DMS79 treated with DMSO at 0.1 percent for 48 hours (cell line): ENCODE results near the gene DKK3.

ENCODE experiments used
- DNase-seq: peaks from one replicate; lab custom pipeline; 2025; lab: John Stamatoyannopoulos, UW

Gene DKK3

DNA sequence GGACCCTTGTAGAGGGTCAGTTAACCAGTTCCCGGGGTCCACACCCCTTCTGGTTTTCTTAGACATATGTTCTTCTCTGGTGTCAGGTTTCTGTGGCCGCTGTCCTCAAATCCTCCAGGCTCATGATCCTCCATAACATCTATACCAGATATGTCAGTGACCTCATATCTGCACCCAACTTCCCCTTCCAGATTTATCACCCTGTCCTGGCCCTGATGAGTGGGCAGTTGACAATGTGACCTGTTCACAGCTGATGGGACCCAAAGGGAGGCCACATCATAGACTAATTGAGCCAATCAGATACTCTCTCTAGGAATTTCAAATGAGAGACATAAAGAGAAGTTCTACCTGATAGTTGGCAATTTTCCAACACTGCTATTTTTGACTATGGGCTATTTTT, 5.1 kb downstream of the DKK3 start:
- no peak for DNase-seq

DNA sequence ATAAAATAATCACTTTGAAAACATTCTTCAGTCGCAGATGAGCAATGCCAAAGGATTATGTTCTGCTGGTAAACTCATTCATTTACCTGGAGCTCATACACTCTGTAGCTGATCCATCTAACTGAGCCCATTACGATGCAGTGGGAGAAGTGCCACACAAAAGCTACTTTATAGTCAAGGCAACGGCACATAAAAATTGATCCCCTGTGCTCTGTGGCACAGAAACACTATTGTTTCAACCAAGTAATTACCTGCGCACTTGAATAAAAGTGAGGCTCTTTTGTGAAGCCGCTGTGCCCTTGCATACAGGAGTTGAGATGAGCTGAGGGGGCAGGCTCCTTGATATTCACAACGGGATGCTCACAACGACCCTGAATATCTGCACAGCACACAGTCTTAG, 7.2 kb downstream of the DKK3 start:
- peak; percentile 12 for DNase-seq

DNA sequence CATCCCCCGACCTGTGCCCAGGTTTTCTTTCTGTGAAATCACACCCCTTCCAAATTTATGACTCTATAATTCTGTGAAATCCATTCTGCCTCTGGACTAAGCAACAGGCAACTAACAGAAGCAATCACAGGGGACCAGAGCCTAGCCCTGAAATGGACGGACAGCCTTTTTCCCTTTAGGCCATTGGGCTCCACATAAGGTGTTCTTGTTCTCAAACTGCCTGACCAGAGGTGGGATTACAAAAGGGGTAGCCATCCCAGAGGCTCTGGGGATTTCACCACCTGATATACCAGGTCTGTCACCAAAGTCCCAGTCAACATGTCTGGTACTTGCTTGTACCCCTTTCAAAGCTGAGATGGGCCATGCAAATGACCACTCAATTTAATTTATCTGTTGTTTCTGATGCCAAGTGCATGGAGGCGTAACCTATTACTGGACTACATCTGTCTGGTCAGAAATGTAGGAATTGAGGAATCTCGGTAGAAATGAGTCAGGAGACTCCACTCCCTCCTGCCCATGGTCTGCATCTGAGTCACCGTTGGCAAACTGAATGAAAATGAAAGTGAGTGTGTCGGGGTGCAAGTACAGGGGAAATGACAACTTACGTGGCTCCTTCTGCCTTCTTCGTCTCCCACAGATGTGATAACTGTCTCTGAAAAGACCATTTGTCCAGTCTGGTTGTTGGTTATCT, 10.2 kb downstream of the DKK3 start:
- no peak for DNase-seq

DNA sequence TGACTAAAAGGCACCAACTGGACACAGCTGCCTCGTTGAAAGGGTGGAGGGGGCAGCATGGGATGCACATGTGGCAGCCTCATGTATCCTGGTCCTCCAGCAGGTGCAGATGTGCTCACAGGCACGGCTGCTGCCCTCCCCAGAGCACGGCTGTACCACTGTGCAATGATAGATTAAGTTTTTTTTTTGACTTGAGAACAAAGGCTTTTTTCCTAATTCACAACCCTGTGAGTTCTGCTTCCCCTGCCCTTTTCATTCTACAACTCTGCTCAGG, 11.4 kb downstream of the DKK3 start:
- no peak for DNase-seq

DNA sequence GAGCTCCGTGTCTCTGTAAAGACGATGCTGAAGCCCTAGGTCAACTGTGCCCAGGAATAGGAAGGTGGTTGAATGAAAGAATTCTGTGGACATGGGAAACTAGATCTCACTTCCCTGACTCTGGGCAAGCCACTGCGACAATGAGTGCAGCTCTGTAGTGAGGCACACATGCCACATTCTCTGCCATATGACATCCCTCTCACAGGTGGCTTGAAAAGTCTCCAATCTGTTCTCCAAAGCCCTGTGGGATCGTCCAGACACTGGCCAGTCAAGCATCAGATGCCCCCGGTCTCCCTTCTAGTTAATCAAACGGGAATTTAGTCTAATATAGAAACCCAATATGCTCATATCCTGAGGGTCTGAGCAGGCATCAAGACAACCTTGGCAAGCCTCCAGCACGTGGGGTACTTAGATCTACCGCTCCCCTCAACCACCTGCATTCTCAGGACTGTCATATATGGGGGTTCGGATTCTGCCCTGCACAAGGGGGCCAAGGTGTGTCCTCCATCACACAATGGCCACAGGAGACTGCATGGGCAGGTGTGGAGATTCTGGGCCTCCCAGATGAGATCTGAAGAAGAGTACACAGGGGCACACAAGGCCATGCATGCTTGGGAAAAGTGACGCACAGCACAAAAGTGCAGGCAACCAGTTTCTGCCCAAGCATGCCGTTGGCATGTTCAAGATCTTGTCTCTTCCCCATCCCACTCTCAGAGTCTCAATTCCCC, 11.9 kb downstream of the DKK3 start:
- no peak for DNase-seq

DNA sequence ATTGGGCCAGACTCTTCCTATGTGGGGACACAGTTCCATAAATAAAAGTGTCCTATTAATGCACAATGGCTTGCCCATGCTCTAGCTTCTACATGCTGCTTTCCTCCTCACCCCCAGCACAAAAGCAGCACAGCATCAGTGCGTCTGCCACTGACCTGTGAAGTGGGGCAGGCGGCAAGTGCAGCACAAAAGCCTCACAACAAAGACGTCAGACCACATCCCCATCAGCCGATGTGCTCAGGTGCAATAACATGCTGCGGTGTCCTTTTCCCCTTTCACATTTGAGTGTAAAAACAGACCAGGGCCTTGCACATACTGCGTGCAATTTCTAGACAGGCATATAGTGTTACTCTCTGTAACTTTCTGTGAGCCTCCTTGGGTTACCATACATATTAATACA, 12.8 kb downstream of the DKK3 start:
- no peak for DNase-seq

DNA sequence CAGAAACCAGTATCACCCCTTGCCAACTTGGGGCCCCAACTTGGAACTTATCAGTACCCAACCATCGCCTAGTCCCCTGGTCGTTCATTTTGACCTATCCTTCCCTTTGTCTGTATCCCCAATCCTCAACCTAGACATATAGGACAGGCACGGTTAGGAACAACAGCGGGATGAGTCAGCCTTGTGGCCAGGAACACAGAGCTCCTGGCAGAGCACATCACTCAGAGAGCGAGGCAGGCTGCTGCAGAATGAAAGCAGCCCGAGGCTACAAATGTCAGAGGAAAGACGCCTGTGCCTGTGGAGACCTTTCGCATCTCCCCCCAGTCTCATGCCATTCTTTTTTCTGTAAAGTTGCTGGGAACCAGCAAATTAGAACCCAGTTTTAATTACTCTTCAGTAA, 14.6 kb downstream of the DKK3 start:
- no peak for DNase-seq

DNA sequence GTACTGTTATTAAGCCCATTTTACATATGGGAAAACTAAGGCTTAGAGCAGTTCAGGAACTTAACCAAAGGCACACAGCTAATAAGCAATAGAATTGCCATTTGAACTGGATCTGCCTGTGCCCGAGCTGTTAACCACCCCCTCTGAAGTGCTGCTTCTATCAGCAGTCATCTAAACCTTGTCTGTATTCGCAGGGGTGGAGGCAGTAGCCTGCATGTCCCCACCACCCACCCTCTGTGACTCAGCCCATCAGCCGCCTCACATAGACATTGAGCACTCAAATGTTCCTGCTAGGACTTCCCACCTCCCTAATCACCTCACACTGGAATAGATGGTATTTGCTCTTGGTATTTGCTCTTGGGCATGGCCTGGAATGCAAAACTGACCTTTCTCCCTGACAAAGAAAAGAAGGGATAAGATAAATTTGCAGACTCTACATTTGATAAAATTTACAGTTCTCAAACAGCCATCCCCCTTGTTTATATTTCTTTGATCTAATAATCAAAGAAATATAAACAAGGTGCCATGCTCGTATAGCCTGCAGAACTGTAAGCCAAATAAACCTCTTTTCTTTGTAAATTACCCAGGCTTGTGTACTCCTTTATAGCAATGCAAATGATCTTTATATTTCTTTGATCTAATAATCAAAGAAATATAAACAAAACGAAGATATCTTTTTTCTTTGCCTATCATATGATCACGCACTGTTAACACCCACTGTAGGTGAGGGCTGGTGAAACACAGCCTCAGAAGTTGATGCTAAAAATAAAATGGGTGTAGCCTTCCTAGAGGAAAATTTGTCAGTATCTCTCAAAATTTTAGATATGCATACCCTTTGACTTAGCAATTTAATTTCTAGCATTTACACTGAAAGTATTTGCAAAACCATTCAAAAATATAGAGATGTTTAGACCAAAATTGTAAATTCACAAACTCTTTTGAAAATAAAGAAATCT, 15.9 kb downstream of the DKK3 start:
- no peak for DNase-seq

DNA sequence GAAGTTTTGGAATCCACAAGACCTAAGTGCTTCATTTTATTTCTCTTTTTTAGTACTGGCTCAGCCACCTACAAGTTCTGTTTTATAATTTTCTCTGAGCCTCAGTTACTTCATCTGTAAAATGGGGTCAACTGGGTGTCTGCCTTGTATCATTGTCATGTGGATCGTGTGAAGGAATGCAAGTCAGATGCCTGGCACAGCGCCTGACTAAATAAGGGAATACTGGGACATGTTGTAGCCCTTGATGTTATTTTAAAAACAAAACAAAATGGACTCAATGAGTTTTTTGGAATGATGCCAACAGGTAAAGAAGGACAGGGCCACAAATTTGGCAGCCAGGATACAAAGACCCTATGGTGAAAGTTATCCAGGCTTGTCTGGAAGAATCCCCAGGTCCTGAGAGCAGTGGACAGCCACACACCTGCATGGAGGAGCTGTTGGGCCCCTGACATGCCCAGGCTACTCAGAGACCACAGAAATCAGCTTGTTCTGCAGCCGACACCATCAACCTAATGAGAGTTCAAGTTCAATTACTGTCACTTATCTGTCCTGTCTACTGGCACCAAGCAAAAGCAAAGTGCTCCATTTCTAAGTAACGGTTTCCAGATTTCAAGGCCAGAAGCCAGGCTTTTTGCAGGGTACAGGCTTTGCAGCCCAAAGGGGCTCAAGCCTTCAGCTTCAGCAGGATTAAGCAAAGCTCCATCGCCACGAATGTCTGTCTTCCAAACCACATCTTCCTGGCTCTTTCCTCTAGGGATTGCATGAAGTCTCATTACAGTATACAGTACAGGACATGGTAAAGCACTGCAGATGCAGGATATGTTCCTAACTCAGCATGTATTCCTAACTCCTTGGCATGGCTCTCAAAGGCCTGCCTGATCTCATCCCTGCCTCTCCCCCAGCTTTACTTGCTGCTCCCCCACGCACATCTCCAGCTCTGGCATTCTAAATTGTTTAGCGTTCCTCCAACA, 18.4 kb downstream of the DKK3 start:
- DNase-seq: no peak

DNA sequence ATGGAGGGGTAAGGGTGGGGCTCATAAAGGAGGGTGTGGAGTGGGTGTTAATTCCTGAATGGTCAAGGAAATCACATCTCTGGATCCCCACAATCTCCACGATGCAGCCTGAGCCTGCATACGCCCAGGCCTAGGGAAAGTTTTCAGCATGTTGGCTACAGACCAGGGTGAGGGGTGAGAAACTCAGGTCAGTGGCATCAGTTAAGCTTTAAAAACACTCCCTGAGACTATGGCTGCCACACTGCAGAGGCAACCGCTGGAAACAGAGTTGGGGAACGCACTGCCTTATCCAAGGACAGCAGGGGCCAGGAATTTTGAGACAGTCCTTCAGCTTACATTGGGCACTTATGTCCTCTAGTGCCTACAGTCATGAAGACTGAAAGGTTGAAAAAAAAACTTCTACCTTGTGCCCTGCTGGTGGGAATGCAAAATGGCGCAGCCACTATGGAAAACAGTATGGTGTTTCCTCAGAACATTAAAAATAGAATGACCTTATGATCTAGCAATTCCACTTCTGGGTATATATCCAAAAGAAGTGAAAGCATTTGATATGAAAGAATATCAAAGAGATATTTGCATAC, 19.7 kb downstream of the DKK3 start:
- no peak for DNase-seq

DNA sequence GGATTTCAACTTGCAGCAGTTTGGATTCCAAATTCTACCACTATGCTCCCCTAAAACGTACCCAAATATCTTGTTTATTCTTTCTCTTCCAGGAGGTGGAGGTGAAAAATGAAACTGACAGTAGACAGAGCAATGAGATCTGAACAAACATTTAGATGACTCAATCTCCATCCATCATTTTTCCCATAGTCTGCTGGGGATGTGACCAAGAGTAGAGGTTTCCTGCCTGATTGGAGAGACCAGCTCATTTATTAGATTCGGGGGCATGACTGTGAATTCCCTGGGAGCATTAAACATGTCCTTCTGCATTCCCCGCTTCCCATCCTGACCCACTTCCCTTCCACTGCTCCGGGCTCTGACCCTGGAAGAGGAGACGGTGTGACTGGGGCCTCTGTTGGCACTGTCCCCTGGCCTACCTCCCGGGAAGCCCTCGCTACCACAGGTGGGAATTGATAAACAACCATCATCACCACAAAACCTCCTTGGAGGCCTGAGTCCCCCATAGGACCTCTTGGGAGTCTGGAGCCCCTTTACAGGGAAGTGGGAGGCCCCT, 20.3 kb downstream of the DKK3 start:
- DNase-seq: no peak

DNA sequence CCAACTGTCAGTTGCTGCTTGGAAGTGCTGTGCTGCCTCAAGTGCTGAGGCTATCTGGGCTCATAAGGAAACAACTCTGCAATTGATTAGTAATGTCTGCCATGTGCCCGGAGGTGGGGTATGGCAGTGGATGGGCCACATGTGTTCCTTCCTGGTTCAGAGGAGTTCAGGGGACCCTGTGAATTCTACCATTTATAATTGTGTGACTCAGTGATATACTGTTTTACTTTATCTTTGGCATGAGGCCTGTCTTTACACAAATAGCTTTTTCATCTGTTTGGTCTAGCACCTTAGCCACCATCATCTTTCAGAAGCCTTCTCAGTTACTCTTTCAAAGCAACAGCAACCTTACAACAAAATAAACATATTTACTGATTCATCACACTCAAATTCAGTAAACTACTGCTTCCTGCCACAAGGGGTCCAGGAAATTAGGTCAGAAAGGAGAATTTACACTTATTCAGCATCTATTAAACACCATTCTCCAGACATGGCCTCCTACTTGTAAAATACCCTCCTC, 20.9 kb downstream of the DKK3 start:
- DNase-seq: no peak

DNA sequence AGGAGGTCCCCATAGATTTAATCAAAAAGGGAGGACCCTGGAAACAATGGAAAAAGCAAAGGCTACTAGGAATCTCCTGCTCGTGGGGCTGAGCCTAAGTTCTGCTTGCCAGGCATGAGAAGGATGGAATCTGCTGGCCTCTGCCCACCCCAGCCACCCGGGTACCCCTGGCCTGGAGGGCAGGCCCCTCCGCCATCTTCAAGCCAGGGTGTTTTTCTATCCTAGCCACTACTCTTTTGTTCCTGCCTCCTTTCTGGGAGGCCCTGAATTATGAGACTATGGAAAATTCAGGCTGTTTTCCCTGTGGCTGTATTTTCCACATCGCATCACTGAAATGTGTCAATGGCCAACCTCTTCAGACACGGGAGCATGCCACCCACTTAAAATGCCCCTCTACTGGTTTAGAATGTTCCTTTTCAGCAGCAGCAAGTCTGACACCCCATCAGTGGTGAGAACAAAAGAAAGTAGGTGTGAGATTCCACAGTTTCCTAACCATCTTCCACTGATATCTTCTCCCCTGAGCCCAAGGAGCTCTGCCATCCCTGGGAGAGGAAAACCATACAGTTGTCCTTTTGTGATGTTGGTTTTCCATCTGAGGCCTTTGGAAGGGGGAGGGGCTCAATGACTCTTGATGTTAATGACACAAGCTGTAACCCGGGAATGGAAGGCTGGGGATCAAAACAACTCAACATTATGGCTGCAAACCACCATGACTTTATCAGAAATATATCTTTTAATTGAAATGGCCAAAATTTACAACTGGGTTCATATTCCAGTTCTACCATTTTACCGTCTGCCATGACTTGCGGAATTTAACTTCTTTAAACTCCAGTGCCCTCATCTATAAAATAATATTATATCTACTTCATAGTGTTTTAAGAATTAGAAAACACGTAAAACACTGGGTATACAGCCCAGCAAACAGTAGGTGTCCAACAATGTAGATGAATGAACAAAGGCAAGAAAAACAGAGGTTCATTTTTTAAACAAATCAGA, 22.2 kb downstream of the DKK3 start:
- DNase-seq: no peak

DNA sequence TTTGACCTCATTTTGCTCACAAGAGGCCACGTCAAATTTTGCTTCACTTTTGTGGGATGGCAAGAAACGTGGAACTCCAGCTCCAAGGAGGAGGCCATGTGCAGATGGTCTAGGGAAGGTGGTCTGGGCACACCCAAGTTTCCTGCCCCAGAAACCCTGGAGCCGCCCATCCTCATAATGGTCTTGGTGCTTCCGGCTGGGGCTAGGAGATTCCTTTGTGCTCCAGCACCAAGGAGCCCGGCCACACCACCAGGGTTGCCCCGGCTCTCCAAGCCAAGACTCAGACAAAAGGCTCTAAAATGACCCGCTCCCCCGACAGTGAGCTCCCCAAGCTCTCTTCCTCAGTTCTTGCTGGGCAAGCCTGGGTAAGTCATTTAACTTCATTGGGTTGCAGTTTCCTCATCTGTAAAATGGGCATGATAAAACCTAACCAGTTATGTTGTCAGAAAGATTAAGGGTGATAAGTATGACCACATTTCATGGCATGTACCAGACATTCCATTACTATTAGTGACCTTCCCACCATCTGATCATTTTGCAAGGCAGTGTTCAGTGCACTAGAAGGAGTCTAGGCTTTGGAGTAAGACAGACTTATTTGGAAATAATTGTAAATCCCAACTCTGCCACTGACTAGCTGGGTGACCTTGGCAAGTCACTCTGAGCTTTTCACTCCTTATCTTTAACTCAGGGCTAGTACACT, 23.3 kb downstream of the DKK3 start:
- no peak for DNase-seq

DNA sequence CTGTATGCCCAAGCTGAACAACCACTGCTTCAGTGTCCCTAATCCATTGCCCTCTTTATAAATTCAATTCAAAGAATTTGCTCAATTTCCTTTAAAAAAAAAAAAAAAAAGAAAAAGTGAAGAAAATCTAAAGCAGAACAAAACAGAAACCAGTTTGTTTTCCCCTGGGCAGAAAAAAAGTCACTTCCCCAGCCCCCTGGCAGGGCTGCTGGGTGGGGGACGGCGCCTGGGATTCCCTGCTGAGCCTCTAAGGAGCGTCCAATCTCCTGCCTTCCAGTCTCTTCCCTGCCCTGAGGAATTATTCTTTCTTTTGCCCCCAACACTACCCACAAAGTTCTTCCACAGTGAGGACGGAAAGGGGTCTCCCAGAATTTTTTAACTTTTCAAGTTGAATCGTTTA, 23.9 kb downstream of the DKK3 start:
- no peak for DNase-seq

DNA sequence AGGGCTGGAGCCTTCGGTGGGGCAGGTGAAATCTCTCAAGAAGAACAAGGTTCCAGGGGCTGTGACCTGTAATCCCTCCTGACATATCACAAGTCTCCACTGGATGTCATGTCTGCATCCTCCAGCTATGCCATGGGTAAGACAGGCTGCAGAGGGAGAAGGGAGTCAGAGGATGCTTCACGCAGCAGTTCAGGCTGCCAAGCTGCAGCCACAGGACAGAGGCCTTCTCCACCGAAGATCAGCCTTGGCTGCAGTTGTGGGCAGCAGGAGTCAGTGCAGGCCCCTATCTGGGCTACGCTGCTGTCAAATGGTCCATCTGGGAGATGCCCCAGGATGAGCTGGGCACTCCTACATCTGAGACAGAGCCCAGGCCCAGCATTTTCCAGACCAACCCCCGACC, 25.0 kb downstream of the DKK3 start:
- DNase-seq: no peak

DNA sequence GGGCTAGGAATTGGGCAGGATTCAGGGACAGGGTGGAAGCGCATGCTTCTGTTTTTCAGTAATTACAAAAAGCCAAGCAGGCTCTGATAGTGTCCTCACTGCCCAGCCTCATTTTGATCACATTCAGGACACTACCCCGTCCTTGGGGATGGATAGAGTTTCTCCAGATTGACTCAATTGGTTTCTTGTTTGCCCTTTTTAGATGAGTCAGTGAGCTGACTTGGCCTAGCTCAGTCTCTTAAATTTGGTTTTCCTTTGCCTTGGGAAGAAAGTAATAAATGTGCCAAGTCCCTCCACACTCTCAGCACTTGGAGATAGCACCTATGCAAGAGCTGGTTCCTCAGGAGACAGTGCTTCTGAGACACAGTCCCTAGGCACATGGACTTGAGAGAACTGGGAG, 25.5 kb downstream of the DKK3 start:
- DNase-seq: no peak

DNA sequence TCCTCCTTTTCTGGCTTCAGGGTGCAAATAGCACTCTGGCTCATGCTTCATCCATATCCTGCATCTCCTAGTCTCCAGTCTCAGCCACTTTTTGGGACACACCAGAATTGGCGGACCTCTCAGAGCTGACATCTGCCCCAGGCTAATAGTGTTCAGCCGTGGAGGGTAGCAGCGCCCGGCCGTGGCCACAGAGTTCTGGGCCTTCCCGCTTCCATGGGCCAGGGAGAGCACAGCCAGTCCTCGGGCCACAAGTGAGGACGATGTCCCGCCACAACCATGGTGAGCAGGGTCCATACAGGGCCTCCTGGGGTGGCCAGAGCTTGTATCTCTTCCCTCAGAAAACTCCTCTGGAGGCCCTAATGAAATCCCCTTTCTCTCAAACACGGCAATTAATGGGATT, 26.0 kb downstream of the DKK3 start:
- DNase-seq: no peak

DNA sequence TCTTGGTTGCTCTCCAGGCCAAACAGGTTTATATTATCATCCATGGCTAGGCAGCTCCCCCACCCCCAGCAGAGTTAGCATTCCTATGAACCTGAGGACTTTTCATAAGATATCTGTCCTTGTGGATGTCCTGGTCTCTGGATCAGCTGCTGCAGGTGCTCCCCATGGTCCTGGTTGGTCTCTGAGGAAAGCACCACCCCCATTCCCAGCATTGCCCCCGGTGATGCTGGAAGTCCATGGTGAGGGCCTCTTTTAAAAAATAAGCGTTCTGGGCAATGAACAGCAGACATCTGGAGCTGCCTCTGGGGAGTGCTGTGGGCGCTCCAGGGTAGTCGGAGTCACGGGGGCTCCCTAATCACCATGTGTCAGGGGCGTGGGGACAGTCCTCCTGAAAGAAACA, 26.6 kb downstream of the DKK3 start:
- DNase-seq: no peak
